K562 (cell line): ENCODE results near the gene PGM2L1. TPM values are rescaled to one million over a fixed set of nuclear protein-coding genes. Genes with fewer than 3 reads are reported as not detected.
A peak's percentile ranks its signal among the peaks of the same experiment; 100 is the strongest.

Experiments used
- ASH1L ChIP-seq: fragments of 450-650 bp; IDR thresholded peaks from 2 replicates; pipeline ENCODE4 v1.6.1; 2018; ENCODE audit warnings: borderline replicate concordance, mild to moderate bottlenecking, low read depth; ENCODE audit not compliant: partially characterized antibody
- CTCF ChIP-seq, 3 experiments: IDR thresholded peaks in 2 of 3; conservative IDR thresholded peaks in 1 of 3; 2 replicates each; pipeline ENCODE4 v1.5.1; 2011 to 2012; ENCODE audit warnings: low read length in 3 of 3, mild to moderate bottlenecking in 3 of 3, control low read depth in 2 of 3, improper control_type of control experiment in 1 of 3, inconsistent platforms in 1 of 3, low read depth in 1 of 3, mixed read lengths in 1 of 3, moderate library complexity in 1 of 3; ENCODE audit not compliant: insufficient read depth in 2 of 3
- CTCFL ChIP-seq: IDR thresholded peaks from 2 replicates; pipeline ENCODE4 v1.6.1; 2011; ENCODE audit warnings: borderline replicate concordance, low read depth, mild to moderate bottlenecking, moderate library complexity, low read length; ENCODE audit not compliant: insufficient read depth, poor library complexity, severe bottlenecking
- DEAF1 ChIP-seq: fragments of 450-650 bp; formaldehyde crosslinking; IDR thresholded peaks from 2 replicates; pipeline ENCODE4 v1.4.0; 2020; ENCODE audit warnings: mild to moderate bottlenecking, moderate library complexity
- ETV5 ChIP-seq: sonication (generic); formaldehyde crosslinking; IDR thresholded peaks from 2 replicates; pipeline ENCODE4 v1.4.0; 2020; ENCODE audit warnings: low read depth, mild to moderate bottlenecking, missing genetic modification reagents
- HMBOX1 ChIP-seq: sonication (generic); IDR thresholded peaks from 2 replicates; pipeline ENCODE4 v1.6.1; 2016
- MECOM ChIP-seq: fragments of 250-450 bp; sonication (Bioruptor Pico); IDR thresholded peaks from 2 replicates; pipeline ENCODE4 v1.8.0; 2022; ENCODE audit warnings: inconsistent platforms
- MLX ChIP-seq, 2 experiments: fragments of 450-650 bp in 1 of 2; sonication (generic) in 1 of 2; formaldehyde crosslinking; conservative IDR thresholded peaks; 2 replicates each; pipeline versions ENCODE4 v1.4.0 to v1.8.1; 2020 to 2022; ENCODE audit warnings: mild to moderate bottlenecking in 1 of 2, missing genetic modification reagents in 1 of 2
- NFIC ChIP-seq: fragments of 450-650 bp; IDR thresholded peaks from 2 replicates; pipeline ENCODE4 v1.6.1; 2017; ENCODE audit warnings: mild to moderate bottlenecking, inconsistent platforms
- NR2F6 ChIP-seq: fragments of 450-650 bp; formaldehyde crosslinking; IDR thresholded peaks from 2 replicates; pipeline ENCODE4 v1.4.0; 2020; ENCODE audit warnings: mild to moderate bottlenecking
- PKNOX1 ChIP-seq: fragments of 450-650 bp; IDR thresholded peaks from 2 replicates; pipeline ENCODE4 v1.6.1; 2016
- TBP ChIP-seq: optimal IDR thresholded peaks from 2 replicates; pipeline ENCODE3; 2011; ENCODE audit warnings: low read depth, low read length, improper control_type of control experiment
- TCF3 ChIP-seq: sonication (generic); formaldehyde crosslinking; IDR thresholded peaks from 2 replicates; pipeline ENCODE4 v1.4.0; 2020; ENCODE audit warnings: mild to moderate bottlenecking, missing genetic modification reagents
- ZNF124 ChIP-seq: sonication (generic); formaldehyde crosslinking; IDR thresholded peaks from 2 replicates; pipeline ENCODE4 v1.8.1; 2022; ENCODE audit warnings: missing genetic modification reagents
- ZNF253 ChIP-seq: fragments of 250-450 bp; sonication (Bioruptor Pico); conservative IDR thresholded peaks from 2 replicates; pipeline ENCODE4 v1.6.1; 2021; ENCODE audit warnings: mild to moderate bottlenecking
- ZNF282 ChIP-seq: sonication (generic); formaldehyde crosslinking; IDR thresholded peaks from 2 replicates; pipeline ENCODE4 v1.8.1; 2023; ENCODE audit warnings: missing genetic modification reagents
- ZNF668 ChIP-seq: fragments of 250-450 bp; sonication (Bioruptor Pico); IDR thresholded peaks from 2 replicates; pipeline ENCODE4 v1.8.0; 2022; ENCODE audit warnings: mild to moderate bottlenecking, inconsistent platforms
- polyA plus RNA-seq, 8 experiments: library from polyadenylated mRNA; depleted of rRNA in 4 of 8; stranded (reverse) in 5 of 8; unstranded in 3 of 8; fragments of >200 nt; fragmentation: Nextera tagmentation in 2 of 8; fragmentation: Illumina TruSeq in 1 of 8; extraction: Ambion mirVana in 2 of 8; extraction: Trizol in 1 of 8; gene quantifications; 2 replicates each; pipeline versions ENCODE4 v1.2.1 to v1.2.3, GENCODE V29; 2011 to 2014; ENCODE audit warnings: inconsistent platforms in 1 of 8, missing spikeins in 1 of 8
- total RNA-seq, 7 experiments: library from RNA; depleted of rRNA in 6 of 7; stranded (reverse); fragments of >200 nt in 6 of 7; fragmentation: Illumina TruSeq in 2 of 7; extraction: Trizol in 2 of 7; gene quantifications; 2 replicates each; pipeline versions ENCODE4 v1.2.1 to v1.2.3, GENCODE V29; 2011 to 2021; ENCODE audit warnings: low replicate concordance in 1 of 7

The PGM2L1 gene
- total and polyA plus RNA-seq, 9 of the 15 experiments (the other 6 are each of a cell fraction or from before 2014, with no cell fraction given) = 0.32 to 0.95 (median 0.63) TPM

GRCh38 chr11:74398244-74399159, at the start of gene PGM2L1 (continued):
- no peak for TF ChIP-seq CTCF (IDR thresholded peaks at IDR 0.05 in 2 of 3, conservative IDR thresholded peaks at IDR 0.05 in 1 of 3; ENCODE audit: insufficient read depth in 2 of 3, low read depth in 1 of 3, low read length in 3 of 3)
- TF ChIP-seq HMBOX1 = no peak
- TF ChIP-seq MECOM (CRISPR knock-in tag) = no peak
- TF ChIP-seq NR2F6 (CRISPR knock-in tag) = no peak
- no peak for TF ChIP-seq ZNF124 (CRISPR knock-in tag)
- TF ChIP-seq PKNOX1 = peak; percentile 15; the same call in 1 of the 2 replicates
- no peak for TF ChIP-seq ETV5
- TF ChIP-seq ZNF668 (CRISPR knock-in tag) = no peak
- no peak for TF ChIP-seq MLX (CRISPR knock-in tag; conservative IDR thresholded peaks at IDR 0.05)
- TF ChIP-seq CTCFL = no peak
- TF ChIP-seq ASH1L = no peak
- TF ChIP-seq NFIC = no peak
- TF ChIP-seq TCF3 (CRISPR knock-in tag) = no peak
- TF ChIP-seq TBP = peak; percentile 39
- no peak for TF ChIP-seq DEAF1 (CRISPR knock-in tag)
- no peak for TF ChIP-seq ZNF253 (CRISPR knock-in tag)
- no peak for TF ChIP-seq ZNF282 (CRISPR knock-in tag)
